ENCODE results near the gene DUSP2.
A peak's percentile ranks its signal among the peaks of the same experiment; 100 is the strongest.

The DUSP2 gene

GRCh38 chr2:96138179-96139145 lies 6.8 kb downstream of the DUSP2 start, which contains the start of gene ASTL:
TSS of gene ASTL (minus strand) at chr2:96138502. CDS start at chr2:96138436, 66 bp downstream.
- Histone ChIP-seq H3K4me3 (no peak within 1 kb of the TSS), H3K9me3 (no peaks in the 10 kb centered on the region), H3K36me3 (no peaks in the 10 kb centered on the region), H3K27me3 (peaks cover 0 to 44% of the 10 kb centered on the region in 2 donors), H3K4me1 (no peaks in the 10 kb centered on the region), H3K27ac (no peak within 1 kb of the TSS)
- no peak for DNase-seq
- peak; percentile 31 to 42 for TF ChIP-seq CTCF (IDR thresholded peaks at IDR 0.05)
- intact Hi-C loops (cut with DNase I; ENCODE audit: low total_unique reads), result no loop called here

- H3K36me3 ChIP-seq, result no peaks in the 10 kb centered on the region
- H3K4me3 ChIP-seq, result no peak overlapping the region
- no peaks in the 10 kb centered on the region for H3K4me1 ChIP-seq
- peaks cover 0 to 47% of the 10 kb centered on the region in 2 donors for H3K27me3 ChIP-seq
- no peak for TF ChIP-seq CTCF (IDR thresholded peaks at IDR 0.05)
- H3K9me3 ChIP-seq, result no peaks in the 10 kb centered on the region
- DNase-seq, result no peak
- intact Hi-C loops (cut with DNase I; ENCODE audit: low total_unique reads), result no loop called here
- no peak overlapping the region for H3K27ac ChIP-seq
These were observed 7.7 kb downstream of the DUSP2 start for GRCh38 chr2:96137321-96138178.

- Histone ChIP-seq H3K27me3 (peaks cover 0 to 47% of the 10 kb centered on the region in 2 donors), H3K4me3 (no peak overlapping the region), H3K27ac (no peak overlapping the region), H3K9me3 (no peaks in the 10 kb centered on the region), H3K4me1 (no peaks in the 10 kb centered on the region), H3K36me3 (no peaks in the 10 kb centered on the region)
- no peak for DNase-seq
- intact Hi-C loops (cut with DNase I; ENCODE audit: low total_unique reads), result no loop called here
- no peak for TF ChIP-seq CTCF (IDR thresholded peaks at IDR 0.05)
These were observed 9.0 kb downstream of the DUSP2 start for GRCh38 chr2:96136129-96136720.

GRCh38 chr2:96135621-96136020 lies 9.6 kb downstream of the DUSP2 start:
- Histone ChIP-seq H3K27ac (no peak overlapping the region), H3K27me3 (peaks cover 0 to 47% of the 10 kb centered on the region in 2 donors), H3K9me3 (no peaks in the 10 kb centered on the region), H3K4me1 (no peaks in the 10 kb centered on the region), H3K36me3 (no peaks in the 10 kb centered on the region), H3K4me3 (no peak overlapping the region)
- no peak for TF ChIP-seq CTCF (IDR thresholded peaks at IDR 0.05)
- intact Hi-C loops (cut with DNase I; ENCODE audit: low total_unique reads), result no loop called here
- no peak for DNase-seq

- H3K27ac ChIP-seq, result no peak overlapping the region
- H3K9me3 ChIP-seq, result no peaks in the 10 kb centered on the region
- intact Hi-C loops (cut with DNase I; ENCODE audit: low total_unique reads), result no loop called here
- TF ChIP-seq CTCF (IDR thresholded peaks at IDR 0.05), result no peak
- DNase-seq, result no peak
- H3K4me3 ChIP-seq, result no peak overlapping the region
- H3K4me1 ChIP-seq, result no peaks in the 10 kb centered on the region
- H3K27me3 ChIP-seq, result peaks cover 0 to 49% of the 10 kb centered on the region in 2 donors
- H3K36me3 ChIP-seq, result no peaks in the 10 kb centered on the region
These were observed 10.1 kb downstream of the DUSP2 start for GRCh38 chr2:96135171-96135570.

Data from tibial artery (tissue), 4 donors.